HUES64 (cell line): ENCODE measurements around the gene PRKAR2A.
"Not testable (repeated sequence)": the region's sequence is repeated elsewhere in the genome, so short reads cannot be mapped to it uniquely, and the experiment has no call there.

Source experiments
- H3K27ac ChIP-seq: 2 replicates; pipeline ENCODE4 v1.7.0; 2013; ENCODE audit warnings: low read depth, low read length, inconsistent platforms
- H3K27me3 ChIP-seq: 2 replicates; pipeline ENCODE4 v1.6.1; 2013; ENCODE audit warnings: mild to moderate bottlenecking, low read length; ENCODE audit not compliant: insufficient read depth
- H3K36me3 ChIP-seq: 2 replicates; pipeline ENCODE4 v1.6.1; 2013; ENCODE audit warnings: mild to moderate bottlenecking, low read length; ENCODE audit not compliant: insufficient read depth
- H3K4me1 ChIP-seq: 2 replicates; pipeline ENCODE4 v1.6.1; 2013; ENCODE audit warnings: mild to moderate bottlenecking, low read length, moderate library complexity; ENCODE audit not compliant: insufficient read depth
- H3K4me3 ChIP-seq: 2 replicates; pipeline ENCODE4 v1.5.1; 2013; ENCODE audit warnings: mild to moderate bottlenecking, low read length, moderate library complexity
- H3K9ac ChIP-seq: 2 replicates; pipeline ENCODE4 v1.6.1; 2013; ENCODE audit warnings: mild to moderate bottlenecking, low read depth, low read length
- H3K9me3 ChIP-seq: 2 replicates; pipeline ENCODE4 v1.6.1; 2013; ENCODE audit warnings: low read depth, low read length; ENCODE audit not compliant: insufficient read depth
- WGBS: fragments of 150-250, 120-280 bp; methylation state at CpG from one replicate; pipeline ENCODE4 v1.1.7; 2013; ENCODE audit warnings: missing lambda C conversion rate; 5-methylcytosine and 5-hydroxymethylcytosine counted together

PRKAR2A gene

GRCh38 chr3:48798998-48799397 lies 48.7 kb downstream of the PRKAR2A start:
- H3K27me3 ChIP-seq: no peaks in the 10 kb centered on the region
- H3K36me3 ChIP-seq: no peaks in the 10 kb centered on the region
- H3K9ac ChIP-seq: no peak overlapping the region
- no peak overlapping the region for H3K4me3 ChIP-seq
- H3K4me1 ChIP-seq: no peaks in the 10 kb centered on the region
- H3K9me3 ChIP-seq: no peaks in the 10 kb centered on the region
- H3K27ac ChIP-seq: no peak overlapping the region
- WGBS: no CpG with 5 or more reads among the region's 1 CpG

- H3K36me3 ChIP-seq: no peaks in the 10 kb centered on the region
- WGBS: 90% methylated on average over 1 of the region's 2 CpGs
- H3K9ac ChIP-seq: no peak overlapping the region
These were observed 50.0 kb downstream of the PRKAR2A start for GRCh38 chr3:48797626-48798025.

GRCh38 chr3:48795997-48796732 lies 51.5 kb downstream of the PRKAR2A start:
- Histone ChIP-seq H3K9me3 (no peaks in the 10 kb centered on the region), H3K36me3 (no peaks in the 10 kb centered on the region), H3K4me1 (no peaks in the 10 kb centered on the region), H3K9ac (no peak overlapping the region), H3K4me3 (no peak overlapping the region), H3K27me3 (no peaks in the 10 kb centered on the region), H3K27ac (no peak overlapping the region)
- WGBS: 94% methylated on average over 6 of the region's 7 CpGs

More at GRCh38 chr3:48797626-48798025, 50.0 kb downstream of the PRKAR2A start:
- no peaks in the 10 kb centered on the region for H3K4me1 ChIP-seq
- H3K27ac ChIP-seq: no peak overlapping the region
- no peak overlapping the region for H3K4me3 ChIP-seq
- H3K9me3 ChIP-seq: no peaks in the 10 kb centered on the region
- H3K27me3 ChIP-seq: no peaks in the 10 kb centered on the region

GRCh38 chr3:48793484-48793883 lies 54.2 kb downstream of the PRKAR2A start:
- H3K27me3 ChIP-seq, H3K4me3 ChIP-seq, H3K36me3 ChIP-seq, H3K27ac ChIP-seq, H3K4me1 ChIP-seq, H3K9me3 ChIP-seq, H3K9ac ChIP-seq: not testable (repeated sequence)
- 96% methylated on average over 2 of the region's 2 CpGs for WGBS

- 95% methylated on average over 3 of the region's 3 CpGs for WGBS
- no peaks in the 10 kb centered on the region; the same call in 1 of the 2 replicates for H3K36me3 ChIP-seq
These were observed 58.0 kb downstream of the PRKAR2A start for GRCh38 chr3:48789665-48790064.

GRCh38 chr3:48788544-48789162 lies 59.0 kb downstream of the PRKAR2A start:
- H3K9ac ChIP-seq: no peak overlapping the region
- no peak overlapping the region for H3K27ac ChIP-seq
- no peak overlapping the region for H3K4me3 ChIP-seq
- H3K4me1 ChIP-seq: no peaks in the 10 kb centered on the region
- no peaks in the 10 kb centered on the region for H3K27me3 ChIP-seq
- no peaks in the 10 kb centered on the region; the same call in 1 of the 2 replicates for H3K36me3 ChIP-seq
- 90% methylated on average over 1 of the region's 1 CpG for WGBS
- H3K9me3 ChIP-seq: no peaks in the 10 kb centered on the region

More at GRCh38 chr3:48789665-48790064, 58.0 kb downstream of the PRKAR2A start:
- H3K9ac ChIP-seq: no peak overlapping the region
- H3K4me3 ChIP-seq: no peak overlapping the region
- no peaks in the 10 kb centered on the region for H3K27me3 ChIP-seq
- H3K9me3 ChIP-seq: no peaks in the 10 kb centered on the region
- H3K4me1 ChIP-seq: no peaks in the 10 kb centered on the region
- H3K27ac ChIP-seq: no peak overlapping the region

- WGBS: 98% methylated on average over 2 of the region's 4 CpGs
- Histone ChIP-seq H3K4me1 (no peaks in the 10 kb centered on the region), H3K9me3 (no peaks in the 10 kb centered on the region), H3K4me3 (no peak overlapping the region), H3K27me3 (no peaks in the 10 kb centered on the region), H3K36me3 (no peaks in the 10 kb centered on the region; the same call in 1 of the 2 replicates), H3K9ac (no peak overlapping the region), H3K27ac (no peak overlapping the region)
These were observed 63.1 kb downstream of the PRKAR2A start for GRCh38 chr3:48784426-48785120.

- Histone ChIP-seq H3K27me3 (no peaks in the 10 kb centered on the region), H3K4me1 (no peaks in the 10 kb centered on the region), H3K4me3 (no peak overlapping the region), H3K27ac (no peak overlapping the region), H3K36me3 (no peaks in the 10 kb centered on the region; the same call in 1 of the 2 replicates), H3K9ac (no peak overlapping the region), H3K9me3 (no peaks in the 10 kb centered on the region)
- 90% methylated on average over 6 of the region's 6 CpGs for WGBS
These were observed 64.4 kb downstream of the PRKAR2A start for GRCh38 chr3:48783304-48783703.

GRCh38 chr3:48782046-48782445 lies 65.6 kb downstream of the PRKAR2A start:
- H3K27me3 ChIP-seq: no peaks in the 10 kb centered on the region
- no peaks in the 10 kb centered on the region for H3K9me3 ChIP-seq
- H3K36me3 ChIP-seq: no peaks in the 10 kb centered on the region; the same call in 1 of the 2 replicates
- no peak overlapping the region for H3K9ac ChIP-seq
- H3K27ac ChIP-seq: no peak overlapping the region
- H3K4me3 ChIP-seq: no peak overlapping the region
- H3K4me1 ChIP-seq: no peaks in the 10 kb centered on the region

GRCh38 chr3:48778565-48778964 lies 69.1 kb downstream of the PRKAR2A start:
- H3K27ac ChIP-seq, H3K36me3 ChIP-seq, H3K27me3 ChIP-seq, H3K9me3 ChIP-seq, H3K9ac ChIP-seq, H3K4me1 ChIP-seq, H3K4me3 ChIP-seq: not testable (repeated sequence)
- 97% methylated on average over 8 of the region's 8 CpGs for WGBS

- Histone ChIP-seq H3K4me1 (no peaks in the 10 kb centered on the region), H3K9me3 (no peaks in the 10 kb centered on the region)
- 92% methylated on average over 4 of the region's 4 CpGs for WGBS
These were observed 70.8 kb downstream of the PRKAR2A start for GRCh38 chr3:48776854-48777253.

More at GRCh38 chr3:48776854-48777253, 70.8 kb downstream of the PRKAR2A start:
- Histone ChIP-seq H3K27ac (no peak overlapping the region), H3K9ac (no peak overlapping the region), H3K27me3 (no peaks in the 10 kb centered on the region), H3K36me3 (peaks cover under 1% of the 10 kb centered on the region; the same call in 1 of the 2 replicates), H3K4me3 (no peak overlapping the region)
